22Rv1 (cell line): ENCODE measurements around the gene AKNA.

ENCODE experiments used
- ZFX ChIP-seq: fragments of 450-650 bp; IDR thresholded peaks from 2 replicates; pipeline ENCODE4 v1.6.1; 2017; ENCODE audit warnings: antibody characterized with exemption, borderline replicate concordance
- TF ChIP-seq, protein P1 (sequence below): fragments of 450-650 bp; IDR thresholded peaks from 2 replicates; pipeline ENCODE4 v1.5.1; 2017; ENCODE audit warnings: mild to moderate bottlenecking

DNA sequence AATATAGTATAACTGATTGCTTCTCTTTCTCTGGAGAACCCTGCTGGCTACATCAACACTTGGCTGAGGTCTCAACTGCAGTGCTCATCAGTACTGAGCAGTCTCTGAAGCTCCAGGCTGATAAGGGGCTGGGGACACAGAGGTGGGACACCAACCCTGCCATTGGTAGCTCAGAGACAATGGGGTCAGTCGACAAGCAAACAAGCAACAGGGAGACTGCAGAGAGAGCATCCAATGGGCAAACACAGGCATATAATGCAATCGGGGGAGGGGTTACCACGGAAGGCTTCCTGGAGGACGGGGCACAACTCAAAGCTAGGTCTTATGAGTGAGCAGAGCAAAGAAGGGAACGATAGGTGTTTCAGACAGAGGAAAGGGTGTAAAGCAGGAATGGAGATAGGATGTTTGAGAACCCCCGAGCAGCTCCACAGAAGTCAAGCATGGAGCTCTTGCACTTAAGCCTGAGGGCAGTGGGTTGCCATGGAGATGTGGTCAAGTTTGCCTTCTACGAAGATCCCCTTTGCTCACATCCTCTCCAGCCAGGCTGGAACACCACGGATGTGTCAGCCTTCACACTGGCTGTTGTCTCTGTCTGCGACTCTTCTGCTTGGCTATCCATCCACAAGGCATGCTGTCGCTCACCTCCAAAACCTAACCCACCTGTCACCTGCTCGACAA is 21.5 kb upstream of the AKNA start:
- TF ChIP-seq, protein P1, sequence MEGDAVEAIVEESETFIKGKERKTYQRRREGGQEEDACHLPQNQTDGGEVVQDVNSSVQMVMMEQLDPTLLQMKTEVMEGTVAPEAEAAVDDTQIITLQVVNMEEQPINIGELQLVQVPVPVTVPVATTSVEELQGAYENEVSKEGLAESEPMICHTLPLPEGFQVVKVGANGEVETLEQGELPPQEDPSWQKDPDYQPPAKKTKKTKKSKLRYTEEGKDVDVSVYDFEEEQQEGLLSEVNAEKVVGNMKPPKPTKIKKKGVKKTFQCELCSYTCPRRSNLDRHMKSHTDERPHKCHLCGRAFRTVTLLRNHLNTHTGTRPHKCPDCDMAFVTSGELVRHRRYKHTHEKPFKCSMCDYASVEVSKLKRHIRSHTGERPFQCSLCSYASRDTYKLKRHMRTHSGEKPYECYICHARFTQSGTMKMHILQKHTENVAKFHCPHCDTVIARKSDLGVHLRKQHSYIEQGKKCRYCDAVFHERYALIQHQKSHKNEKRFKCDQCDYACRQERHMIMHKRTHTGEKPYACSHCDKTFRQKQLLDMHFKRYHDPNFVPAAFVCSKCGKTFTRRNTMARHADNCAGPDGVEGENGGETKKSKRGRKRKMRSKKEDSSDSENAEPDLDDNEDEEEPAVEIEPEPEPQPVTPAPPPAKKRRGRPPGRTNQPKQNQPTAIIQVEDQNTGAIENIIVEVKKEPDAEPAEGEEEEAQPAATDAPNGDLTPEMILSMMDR = no peak
- TF ChIP-seq ZFX = no peak
